Bronchial epithelial cell (primary cell): ENCODE data around the gene ZNRF3. TPM values are rescaled to one million over a fixed set of nuclear protein-coding genes. Genes with fewer than 3 reads are reported as not detected.

Experiments
- DNase-seq: peaks from one replicate; pipeline ENCODE4 v3.0.0-alpha.2; 2010; ENCODE audit warnings: low read depth
- FAIRE-seq: peaks from 2 replicates; lab custom pipeline; 2011; peaks lifted over from hg19 to GRCh38; lab: Jason Lieb, UNC
- H3K27me3 ChIP-seq: 2 replicates; pipeline ENCODE4 v1.5.1; 2011; ENCODE audit warnings: low read length; ENCODE audit not compliant: control insufficient read depth, insufficient read depth
- H3K36me3 ChIP-seq: 2 replicates; pipeline ENCODE4 v1.5.1; 2011; ENCODE audit warnings: low read length; ENCODE audit not compliant: control insufficient read depth, insufficient read depth
- H3K4me3 ChIP-seq: 2 replicates; pipeline ENCODE4 v1.5.1; 2011; ENCODE audit warnings: mild to moderate bottlenecking, low read depth, low read length, control low read depth
- total RNA-seq: library from RNA; depleted of rRNA; stranded (reverse); fragments of >200 nt; gene quantifications from 2 replicates; pipeline ENCODE4 v1.2.1, GENCODE V29; 2014
- TF ChIP-seq, protein P1 (sequence below): IDR thresholded peaks from 2 replicates; pipeline ENCODE4 v1.5.1; 2011; ENCODE audit warnings: mild to moderate bottlenecking, moderate library complexity, low read length, control low read depth, inconsistent platforms; ENCODE audit not compliant: insufficient read depth, severe bottlenecking

ZNRF3 gene
- total RNA-seq, 1 donor from 2014 or later, result 3.4 TPM

DNA sequence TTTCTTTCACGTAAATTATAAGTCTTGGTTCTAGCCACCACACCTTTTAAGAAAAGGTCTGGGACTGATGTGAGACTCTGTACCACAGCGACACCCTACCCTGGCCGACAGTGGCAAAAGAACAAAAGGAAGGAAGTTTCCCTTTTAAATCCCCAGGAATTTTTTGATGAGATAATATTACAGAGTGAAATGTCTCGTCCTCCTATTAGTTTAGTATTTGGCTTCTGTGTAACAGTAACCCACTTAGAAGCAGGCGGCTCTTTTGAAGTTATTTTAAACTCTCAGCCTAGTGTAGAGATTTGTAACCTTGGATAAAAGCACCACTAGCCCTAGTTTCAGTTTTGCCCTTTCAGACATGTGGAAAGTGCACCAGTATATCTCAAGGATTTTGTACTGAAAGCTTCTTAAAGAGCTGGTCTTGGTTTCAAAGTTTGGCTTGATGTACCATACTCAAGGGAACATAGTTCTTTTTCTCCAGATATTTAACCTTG, 94.2 kb downstream of the ZNRF3 start:
- no peak overlapping the region for H3K4me3 ChIP-seq
- H3K36me3 ChIP-seq, result no peaks in the 10 kb centered on the region
- DNase-seq (peak; percentile 28), FAIRE-seq (no peak)
- H3K27me3 ChIP-seq, result no peaks in the 10 kb centered on the region
- TF ChIP-seq, protein P1, sequence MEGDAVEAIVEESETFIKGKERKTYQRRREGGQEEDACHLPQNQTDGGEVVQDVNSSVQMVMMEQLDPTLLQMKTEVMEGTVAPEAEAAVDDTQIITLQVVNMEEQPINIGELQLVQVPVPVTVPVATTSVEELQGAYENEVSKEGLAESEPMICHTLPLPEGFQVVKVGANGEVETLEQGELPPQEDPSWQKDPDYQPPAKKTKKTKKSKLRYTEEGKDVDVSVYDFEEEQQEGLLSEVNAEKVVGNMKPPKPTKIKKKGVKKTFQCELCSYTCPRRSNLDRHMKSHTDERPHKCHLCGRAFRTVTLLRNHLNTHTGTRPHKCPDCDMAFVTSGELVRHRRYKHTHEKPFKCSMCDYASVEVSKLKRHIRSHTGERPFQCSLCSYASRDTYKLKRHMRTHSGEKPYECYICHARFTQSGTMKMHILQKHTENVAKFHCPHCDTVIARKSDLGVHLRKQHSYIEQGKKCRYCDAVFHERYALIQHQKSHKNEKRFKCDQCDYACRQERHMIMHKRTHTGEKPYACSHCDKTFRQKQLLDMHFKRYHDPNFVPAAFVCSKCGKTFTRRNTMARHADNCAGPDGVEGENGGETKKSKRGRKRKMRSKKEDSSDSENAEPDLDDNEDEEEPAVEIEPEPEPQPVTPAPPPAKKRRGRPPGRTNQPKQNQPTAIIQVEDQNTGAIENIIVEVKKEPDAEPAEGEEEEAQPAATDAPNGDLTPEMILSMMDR, result no peak

DNA sequence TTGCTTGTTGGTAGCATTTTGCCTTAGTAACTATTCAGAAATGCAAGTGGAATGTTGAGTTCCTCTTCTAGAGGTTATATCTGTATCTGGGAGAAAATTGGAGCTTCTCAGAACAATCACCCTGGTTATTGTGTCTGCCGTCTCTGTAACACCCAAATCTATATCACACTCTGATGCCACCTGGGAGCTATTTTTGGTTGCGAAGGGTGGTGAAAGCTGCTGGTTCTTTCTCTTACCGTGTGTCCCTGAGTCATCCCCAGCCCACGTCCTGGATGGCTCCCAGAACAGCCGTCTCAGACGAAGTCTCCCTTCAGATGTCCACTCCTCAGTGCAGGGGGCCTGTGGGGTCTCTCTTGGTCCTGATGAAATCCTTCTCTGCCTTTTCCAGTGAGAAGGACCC, 94.8 kb downstream of the ZNRF3 start:
- TF ChIP-seq, protein P1, result no peak
- FAIRE-seq (no peak), DNase-seq (peak; percentile 71)
- H3K4me3 ChIP-seq, result no peak overlapping the region
- H3K36me3 ChIP-seq, result no peaks in the 10 kb centered on the region
- no peaks in the 10 kb centered on the region for H3K27me3 ChIP-seq

DNA sequence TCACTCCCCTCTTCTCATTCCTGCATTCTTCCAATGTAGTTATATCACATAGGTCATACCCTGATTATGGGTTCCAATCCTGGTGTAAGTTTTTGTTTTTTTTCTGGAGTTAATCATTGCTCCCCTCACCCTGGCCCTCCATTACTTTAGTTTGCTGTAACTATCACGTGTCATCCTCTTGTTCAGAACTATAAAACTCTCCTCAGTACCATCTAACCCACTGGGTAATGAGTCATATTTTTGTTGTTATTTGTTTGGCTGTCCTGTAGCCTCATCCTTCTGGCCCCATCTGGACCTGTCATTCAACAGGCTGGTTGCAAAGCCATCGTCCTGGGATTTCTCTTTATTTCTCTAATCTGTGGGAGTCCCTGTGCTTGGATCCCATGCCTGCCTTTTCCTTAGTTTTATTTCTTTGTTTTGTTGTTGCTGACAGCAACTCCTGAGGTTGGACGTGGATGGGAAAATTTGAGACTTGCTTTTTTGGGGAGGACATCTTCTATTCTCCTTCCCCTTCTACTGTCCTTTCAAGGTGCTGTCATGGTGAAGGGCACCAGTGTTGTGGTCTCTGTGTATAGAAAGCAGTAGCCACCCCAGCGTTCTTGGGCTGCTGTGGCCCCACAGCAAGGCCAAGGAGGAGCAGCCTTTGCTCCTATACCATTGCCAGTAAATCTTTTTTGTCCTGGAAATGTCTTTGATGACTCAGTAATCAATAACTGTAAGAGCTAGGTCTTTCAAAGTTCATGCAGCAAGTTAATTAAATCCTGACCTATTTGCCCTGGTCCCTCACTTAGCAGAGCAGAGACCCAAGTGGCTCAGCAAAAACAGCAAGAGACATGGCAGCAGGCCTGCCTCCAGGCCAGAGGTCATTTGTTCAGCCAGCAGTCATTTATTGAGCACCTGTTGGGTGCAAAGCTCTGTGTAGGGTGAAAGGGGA, 95.8 kb downstream of the ZNRF3 start:
- TF ChIP-seq, protein P1, result no peak
- FAIRE-seq, result no peak
- Histone ChIP-seq H3K27me3 (no peaks in the 10 kb centered on the region), H3K4me3 (no peak overlapping the region), H3K36me3 (no peaks in the 10 kb centered on the region)
- no peak for DNase-seq

DNA sequence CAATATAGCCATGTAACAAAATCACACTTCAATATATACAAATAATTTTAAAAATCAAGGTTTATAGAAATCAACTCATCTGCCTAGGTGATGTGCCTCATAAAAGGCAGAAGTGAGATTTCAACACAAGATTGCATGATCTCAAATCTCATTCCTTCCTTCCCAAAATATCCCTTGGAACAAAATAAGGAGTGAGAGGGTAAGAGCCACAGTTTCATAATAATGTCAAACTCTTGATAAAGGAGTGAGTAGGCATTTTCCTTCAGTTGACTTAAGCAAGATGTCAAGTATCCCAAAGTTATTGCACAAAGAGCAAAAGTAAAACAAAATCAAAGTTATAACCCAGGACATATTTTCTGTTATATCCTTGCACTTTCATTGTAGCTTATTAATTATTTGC, 97.0 kb downstream of the ZNRF3 start:
- no peak for FAIRE-seq
- Histone ChIP-seq H3K36me3 (no peaks in the 10 kb centered on the region), H3K4me3 (no peak overlapping the region), H3K27me3 (no peaks in the 10 kb centered on the region)
- TF ChIP-seq, protein P1, result no peak
- DNase-seq, result no peak

DNA sequence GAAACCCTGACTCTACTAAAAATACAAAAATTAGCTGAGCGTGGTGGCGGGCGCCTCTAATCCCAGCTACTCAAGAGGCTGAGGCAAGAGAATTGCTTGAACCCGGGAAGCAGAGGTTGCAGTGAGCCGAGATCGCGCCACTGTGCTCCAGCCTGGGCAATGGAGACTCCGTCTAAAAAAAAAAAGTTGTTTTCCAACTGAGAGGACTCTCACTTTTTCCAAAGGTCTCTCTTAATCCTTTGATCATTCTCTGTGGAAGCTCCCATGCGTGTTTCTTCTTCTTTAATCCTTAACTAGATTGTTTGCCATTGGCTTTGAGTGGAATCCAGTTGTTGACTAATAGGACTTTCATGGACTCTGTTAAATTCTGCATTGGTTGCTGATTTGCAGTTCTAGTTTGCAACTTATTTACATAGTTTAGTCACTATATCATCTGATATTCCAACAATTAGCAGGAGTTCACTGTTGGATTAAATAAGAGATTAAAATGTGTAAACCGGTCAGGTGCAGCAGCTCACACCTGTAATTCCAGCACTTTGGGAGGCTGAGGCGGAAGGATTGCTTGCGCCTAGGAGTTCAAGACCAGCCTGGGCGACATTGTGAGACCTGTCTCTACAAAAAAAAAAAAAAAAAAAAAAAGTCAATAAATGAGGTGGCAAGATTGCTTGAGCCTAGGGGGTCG, 98.6 kb downstream of the ZNRF3 start:
- H3K4me3 ChIP-seq, result no peak overlapping the region
- DNase-seq, result peak; percentile 25
- TF ChIP-seq, protein P1, result no peak
- no peaks in the 10 kb centered on the region for H3K27me3 ChIP-seq
- FAIRE-seq, result no peak
- peaks cover under 1% of the 10 kb centered on the region for H3K36me3 ChIP-seq
